Activated effector memory CD4-positive, alpha-beta T cell treated with Interleukin-2 at 50 U/mL for 16 hours (primary cell): ENCODE measurements around the gene DRAXIN.

Experiments used
- DNase-seq: peaks from one replicate; pipeline ENCODE4 v3.0.0-alpha.2; 2020

DRAXIN gene

GRCh38 chr1:11738783-11739182 is 47.3 kb downstream of the DRAXIN start:
- DNase-seq: no peak

DNA sequence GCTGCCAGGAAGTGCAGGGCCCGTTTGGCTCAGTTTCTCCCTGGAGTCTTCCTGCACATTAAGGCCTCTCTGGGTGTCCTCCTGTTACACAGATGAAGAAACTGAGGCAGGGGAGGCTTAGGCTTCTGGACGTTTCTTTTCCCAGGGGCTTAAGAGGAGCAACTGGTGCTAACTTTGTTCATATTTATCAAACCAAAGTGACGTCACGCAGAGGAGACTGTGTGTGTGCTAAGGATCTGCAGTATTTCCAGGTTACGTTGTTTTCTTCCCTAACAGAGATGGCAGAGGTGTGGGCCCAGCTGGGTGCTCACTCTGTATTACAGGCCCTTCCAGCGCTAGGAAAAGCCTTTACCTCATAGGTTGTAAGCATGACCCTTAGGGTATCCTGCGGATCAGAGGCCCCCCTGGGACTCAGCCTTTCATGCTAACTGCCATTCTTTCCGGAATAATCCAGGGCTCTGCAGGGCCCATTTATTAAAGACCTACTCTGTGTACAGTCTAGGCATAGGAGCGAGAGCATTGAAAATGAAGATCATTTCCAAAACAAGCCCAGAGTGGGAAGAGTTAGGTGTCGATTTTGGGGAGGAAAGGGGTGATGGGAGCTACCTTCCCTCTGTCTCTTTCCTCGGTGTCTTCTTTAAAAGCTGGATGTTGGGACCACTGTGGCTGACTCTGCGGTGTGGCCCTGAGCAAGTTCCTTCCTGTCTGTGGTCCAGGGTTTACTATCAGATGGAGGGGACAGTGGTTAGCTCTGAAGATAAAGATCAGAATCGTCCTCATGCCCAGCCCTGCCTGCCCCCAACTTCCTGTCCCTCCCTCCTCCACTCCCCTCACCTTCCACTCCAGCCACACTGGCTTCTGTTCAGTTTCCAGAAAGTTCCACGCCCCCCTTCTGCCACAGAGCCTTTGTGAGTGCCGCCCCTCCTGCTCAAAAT is 49.0 kb downstream of the DRAXIN start:
- DNase-seq: peak; percentile 9

- DNase-seq: no peak
Measured at GRCh38 chr1:11741482-11741881, 50.0 kb downstream of the DRAXIN start.

- no peak for DNase-seq
Measured at GRCh38 chr1:11741919-11742558, 50.5 kb downstream of the DRAXIN start.

- no peak for DNase-seq
Measured at GRCh38 chr1:11744287-11744686, 52.8 kb downstream of the DRAXIN start.

- DNase-seq: no peak
Measured at GRCh38 chr1:11746092-11746491, 54.6 kb downstream of the DRAXIN start.

- no peak for DNase-seq
Measured at GRCh38 chr1:11746795-11747487, 55.4 kb downstream of the DRAXIN start.

DNA sequence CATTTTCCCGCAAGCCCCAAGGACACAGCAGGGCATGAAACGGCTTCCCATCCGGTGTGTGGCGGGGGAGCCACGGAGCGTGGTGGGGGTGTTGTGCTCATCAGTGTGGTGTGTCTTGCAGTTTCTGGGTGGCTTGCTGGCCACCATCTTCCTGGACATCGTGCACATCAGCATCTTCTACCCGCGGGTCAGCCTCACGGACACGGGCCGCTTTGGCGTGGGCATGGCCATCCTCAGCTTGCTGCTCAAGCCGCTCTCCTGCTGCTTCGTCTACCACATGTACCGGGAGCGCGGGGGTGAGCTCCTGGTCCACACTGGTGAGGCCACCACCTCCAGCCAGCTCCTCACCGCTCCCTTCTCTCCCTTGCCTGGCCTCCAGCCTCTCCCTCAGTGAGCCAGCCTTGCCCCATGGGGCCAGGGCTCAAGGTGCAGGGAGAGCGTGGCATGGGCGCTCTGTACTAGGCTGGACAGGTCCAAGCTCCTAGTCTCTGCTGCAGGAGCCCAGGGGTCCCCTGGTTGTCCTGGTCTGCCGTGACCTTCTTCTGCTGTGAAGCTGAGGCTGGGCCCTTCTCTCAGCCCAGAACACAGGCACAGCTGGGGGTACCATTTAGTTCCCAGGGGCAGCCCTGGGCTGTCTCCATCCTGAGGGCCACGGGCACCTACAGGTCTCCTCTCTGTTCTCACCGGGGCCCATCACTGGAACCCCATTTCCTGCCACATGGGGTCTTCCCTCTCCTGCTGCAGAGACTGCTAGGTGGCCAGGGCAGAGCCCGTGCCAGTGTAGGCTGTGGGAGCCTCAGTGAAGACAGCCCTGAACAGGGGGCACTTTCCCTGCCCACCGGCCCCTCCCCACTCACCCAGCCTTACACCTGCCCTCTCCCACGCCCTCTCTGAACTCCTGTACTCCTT is 57.0 kb downstream of the DRAXIN start:
- DNase-seq: no peak

- DNase-seq: peak; percentile 23
Measured at GRCh38 chr1:11749203-11749689, 57.7 kb downstream of the DRAXIN start.

DNA sequence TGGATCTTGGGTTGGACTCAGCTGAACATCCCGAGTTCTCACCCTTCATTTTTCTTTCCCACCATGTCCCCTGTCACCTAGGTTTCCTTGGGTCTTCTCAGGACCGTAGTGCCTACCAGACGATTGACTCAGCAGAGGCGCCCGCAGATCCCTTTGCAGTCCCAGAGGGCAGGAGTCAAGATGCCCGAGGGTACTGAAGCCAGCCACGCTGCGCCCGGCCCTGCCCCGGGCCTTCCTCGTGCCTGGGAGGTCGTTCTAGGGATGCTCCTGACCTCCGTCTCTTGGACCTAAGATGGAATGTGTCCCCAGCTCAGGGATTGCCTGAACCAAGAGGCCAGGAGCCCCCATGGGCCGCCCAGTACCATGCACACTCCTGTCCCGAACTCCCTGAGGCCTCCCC is 58.5 kb downstream of the DRAXIN start:
- DNase-seq: no peak

DNA sequence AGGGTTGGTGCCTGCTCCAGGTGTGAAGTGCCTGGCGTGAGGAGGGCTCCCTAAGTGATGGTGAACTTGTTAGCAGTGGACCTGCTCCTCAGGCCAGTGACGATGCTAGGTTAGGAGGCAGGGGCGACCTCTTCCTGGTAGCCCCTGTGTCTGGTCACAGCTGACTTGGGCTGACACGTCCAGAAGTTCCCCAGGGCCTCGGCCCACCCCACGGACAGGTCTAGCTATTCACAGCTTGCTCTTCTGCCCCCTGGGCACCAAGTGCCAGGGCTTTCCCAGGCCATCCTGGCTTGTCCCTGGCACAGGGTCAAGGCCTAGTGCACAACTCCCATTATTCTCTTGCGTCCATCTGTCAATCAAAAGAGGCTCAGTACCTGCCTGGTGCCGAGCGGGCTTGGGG is 59.6 kb downstream of the DRAXIN start:
- DNase-seq: no peak

GRCh38 chr1:11752359-11753088 is 61.0 kb downstream of the DRAXIN start:
- DNase-seq: no peak

DNA sequence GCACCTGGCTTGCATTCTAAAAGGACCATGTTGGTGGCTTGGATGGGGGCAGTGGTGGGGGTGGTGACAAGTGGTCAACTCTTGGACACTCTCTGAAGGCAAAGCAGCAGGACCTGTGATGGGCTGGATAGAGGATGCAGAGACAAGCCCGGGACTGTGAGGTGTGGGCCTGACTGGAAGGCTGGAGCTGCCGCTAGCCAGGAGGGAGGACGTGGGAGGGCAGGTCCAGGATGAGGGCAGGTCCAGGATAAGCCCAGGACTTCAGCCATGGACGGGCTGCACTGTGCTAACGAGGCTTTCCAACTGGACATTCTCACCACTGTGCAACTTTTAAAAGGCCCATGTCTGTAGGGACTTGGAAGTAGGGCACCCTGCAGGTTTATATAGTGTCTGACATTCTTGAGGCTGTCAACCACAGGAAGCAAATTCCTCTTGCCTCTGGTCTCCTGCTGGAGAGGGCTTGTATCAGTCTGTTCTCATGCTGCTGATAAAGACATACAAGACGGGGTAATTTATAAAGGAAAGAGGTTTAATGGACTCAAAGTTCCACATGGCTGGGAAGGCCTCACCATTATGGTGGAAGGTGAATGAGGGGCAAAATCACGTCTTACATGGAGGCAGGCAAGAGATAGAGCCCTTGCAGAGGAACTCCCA is 62.2 kb downstream of the DRAXIN start:
- no peak for DNase-seq

GRCh38 chr1:11757047-11757446 is 65.5 kb downstream of the DRAXIN start:
- DNase-seq: no peak

GRCh38 chr1:11759791-11760190 is 68.3 kb downstream of the DRAXIN start:
- DNase-seq: no peak

DNA sequence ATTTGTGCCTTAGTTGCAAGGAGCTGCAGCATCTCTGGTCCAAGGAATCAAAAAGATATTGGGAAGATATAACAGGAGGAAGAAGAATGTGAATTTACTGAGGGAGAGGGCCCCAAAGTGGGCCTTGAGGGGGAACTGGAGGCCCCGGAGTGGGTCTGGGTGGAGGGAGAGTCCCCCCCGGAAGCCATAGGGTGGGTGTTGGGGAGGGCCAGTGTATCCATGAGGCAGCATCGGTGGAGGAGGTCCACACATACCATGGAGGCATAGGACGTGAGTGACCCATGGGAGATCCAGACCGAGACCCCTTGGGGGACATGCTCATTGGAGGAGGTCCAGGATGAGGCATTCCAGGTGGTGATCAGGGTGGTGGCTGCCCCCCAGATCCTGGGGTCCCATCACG is 69.8 kb downstream of the DRAXIN start:
- no peak for DNase-seq

- no peak for DNase-seq
Measured at GRCh38 chr1:11761988-11762406, 70.5 kb downstream of the DRAXIN start, which contains the start of gene C1orf167. Gene C1orf167 (plus strand): TSS chr1:11762193. CDS start chr1:11764401, 2,208 bp downstream.

DNA sequence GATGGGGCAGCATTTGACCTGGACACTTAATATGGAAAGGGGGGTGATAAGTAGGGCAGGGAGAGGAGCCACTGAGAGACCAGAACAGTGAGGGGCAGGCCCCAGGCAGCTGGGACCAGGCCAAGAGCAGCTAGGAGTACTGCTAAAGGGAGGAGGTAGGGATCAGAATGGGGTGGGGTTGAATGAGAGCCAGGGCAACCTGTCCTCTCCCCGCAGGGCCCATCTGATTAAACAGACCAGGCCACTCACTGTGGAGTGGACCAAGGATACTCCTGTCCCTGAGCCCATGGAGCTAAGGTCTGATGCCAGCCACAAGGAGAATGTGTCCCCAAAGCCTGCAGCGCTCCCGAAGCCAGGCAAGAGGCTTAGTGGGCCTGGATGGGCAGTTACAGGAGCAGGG is 72.6 kb downstream of the DRAXIN start:
- no peak for DNase-seq

- DNase-seq: no peak
Measured at GRCh38 chr1:11764519-11764918, 73.0 kb downstream of the DRAXIN start.

GRCh38 chr1:11765661-11766428 is 74.3 kb downstream of the DRAXIN start:
- no peak for DNase-seq
